HG03103 (cell line): Measurements from ENCODE around the gene TLE6.
A peak's percentile ranks its signal among the peaks of the same experiment; 100 is the strongest.
"Not testable (repeated sequence)": the region's sequence is repeated elsewhere in the genome, so short reads cannot be mapped to it uniquely, and the experiment has no call there.

ENCODE experiments used
- ATAC-seq: cut with Tn5 transposase; IDR thresholded peaks from one replicate; pipeline ENCODE4 v1.9.1; 2021; ENCODE audit warnings: low read depth; ENCODE audit not compliant: unreplicated experiment

The TLE6 gene

GRCh38 chr19:2977001-2977745 lies at the start of gene TLE6:
TSS of gene TLE6 (plus strand) at chr19:2977564. CDS start at chr19:2978234, 670 bp downstream.
- peak; percentile 90 for ATAC-seq

GRCh38 chr19:2933490-2933910 lies 43.9 kb upstream of the TLE6 start:
- ATAC-seq: no peak

GRCh38 chr19:2935863-2936262 lies 41.5 kb upstream of the TLE6 start:
- ATAC-seq: not testable (repeated sequence)

GRCh38 chr19:2942928-2943640 lies 34.3 kb upstream of the TLE6 start:
- ATAC-seq: no peak

- no peak for ATAC-seq
Measured at GRCh38 chr19:2944403-2944774, 33.0 kb upstream of the TLE6 start.

GRCh38 chr19:2944775-2945574 lies 32.4 kb upstream of the TLE6 start, which contains the start of gene ZNF77:
TSS of gene ZNF77 (minus strand) at chr19:2944971. CDS start at chr19:2944840, 131 bp downstream.
- peak; percentile 89 for ATAC-seq

- no peak for ATAC-seq
Measured at GRCh38 chr19:2945575-2946184, 31.7 kb upstream of the TLE6 start.

- no peak for ATAC-seq
Measured at GRCh38 chr19:2949939-2950285, 27.5 kb upstream of the TLE6 start.

GRCh38 chr19:2950286-2951124 lies 26.9 kb upstream of the TLE6 start:
- ATAC-seq: peak; percentile 80

GRCh38 chr19:2952953-2953481 lies 24.3 kb upstream of the TLE6 start:
- ATAC-seq: no peak

- ATAC-seq: no peak
Measured at GRCh38 chr19:2957160-2957559, 20.2 kb upstream of the TLE6 start.

- ATAC-seq: no peak
Measured at GRCh38 chr19:2960120-2960519, 17.2 kb upstream of the TLE6 start.

GRCh38 chr19:2962018-2962670 lies 15.2 kb upstream of the TLE6 start:
- ATAC-seq: no peak

GRCh38 chr19:2963122-2963521 lies 14.2 kb upstream of the TLE6 start:
- no peak for ATAC-seq

- not testable (repeated sequence) for ATAC-seq
Measured at GRCh38 chr19:2963631-2964030, 13.7 kb upstream of the TLE6 start.

- no peak for ATAC-seq
Measured at GRCh38 chr19:2964874-2965273, 12.5 kb upstream of the TLE6 start.

GRCh38 chr19:2967972-2968371 lies 9.4 kb upstream of the TLE6 start:
- ATAC-seq: no peak

GRCh38 chr19:2969104-2969504 lies 8.3 kb upstream of the TLE6 start:
- ATAC-seq: no peak

- ATAC-seq: no peak
Measured at GRCh38 chr19:2970201-2970835, 7.0 kb upstream of the TLE6 start.
